Suprapubic skin (tissue), 4 donors: ENCODE data around the gene SMARCA2. TPM values are rescaled to one million over a fixed set of nuclear protein-coding genes. Genes with fewer than 3 reads are reported as not detected.

Experiments
- DNase-seq, 2 donors: peaks; one replicate each; pipeline ENCODE4 v3.0.0-alpha.2; 2019; ENCODE audit warnings: low spot score in 2 of 2
- H3K27ac ChIP-seq: fragments of 200-600 bp; sonication (generic); one replicate; pipeline ENCODE4 v1.5.1; 2019
- H3K27me3 ChIP-seq: fragments of 200-600 bp; sonication (generic); one replicate; pipeline ENCODE4 v1.5.1; 2019
- H3K36me3 ChIP-seq: fragments of 200-600 bp; sonication (generic); one replicate; pipeline ENCODE4 v1.5.1; 2019
- H3K4me1 ChIP-seq: fragments of 200-600 bp; sonication (generic); one replicate; pipeline ENCODE4 v1.5.1; 2019
- H3K4me3 ChIP-seq: fragments of 200-600 bp; sonication (generic); one replicate; pipeline ENCODE4 v1.5.1; 2019; ENCODE audit warnings: mild to moderate bottlenecking
- H3K9me3 ChIP-seq: fragments of 200-600 bp; sonication (generic); one replicate; pipeline ENCODE4 v1.5.1; 2019
- CTCF ChIP-seq, 2 donors: fragments of 200-600 bp in 1 of 2; fragments of 450-650 bp in 1 of 2; sonication (generic) in 1 of 2; IDR thresholded peaks; one replicate each; pipeline ENCODE4 v1.5.1; 2016 to 2019; ENCODE audit warnings: antibody characterized with exemption in 2 of 2, mild to moderate bottlenecking in 1 of 2, moderate library complexity in 1 of 2
- EP300 ChIP-seq: sonication (generic); formaldehyde crosslinking; IDR thresholded peaks from one replicate; pipeline ENCODE4 v1.6.1; 2017; ENCODE audit warnings: antibody characterized with exemption
- POLR2A ChIP-seq, 2 donors: fragments of 450-650 bp; IDR thresholded peaks; one replicate each; pipeline ENCODE4 v1.6.1; 2017; ENCODE audit warnings: antibody characterized with exemption in 2 of 2, mild to moderate bottlenecking in 2 of 2, moderate library complexity in 2 of 2
- POLR2AphosphoS5 ChIP-seq, 3 donors: sonication (generic); formaldehyde crosslinking; IDR thresholded peaks; one replicate each; pipeline ENCODE4 v1.6.1; 2017; ENCODE audit warnings: antibody characterized with exemption in 3 of 3
- WGBS: methylation state at CpG from one replicate; pipeline ENCODE4 v1.1.5; 2018; 5-methylcytosine and 5-hydroxymethylcytosine counted together
- total RNA-seq, 4 donors: library from RNA; depleted of rRNA; stranded (reverse); fragments of >200 nt; gene quantifications; one replicate each; pipeline ENCODE4 v1.1.0, GENCODE V29; 2016

Gene SMARCA2
- 100 to 1,000 TPM in 3 of 4 donors, 10 to 100 TPM in 1; 88.9 to 236 (median 140) TPM for total RNA-seq

GRCh38 chr9:2014696-2015580, at the start of gene SMARCA2:
SMARCA2 (plus strand) TSS chr9:2015347; CDS start chr9:2029023, 13,676 bp downstream.
- Histone ChIP-seq H3K27ac (peak within 1 kb of the TSS; percentile 99), H3K36me3 (no peaks in the 10 kb centered on the region), H3K9me3 (no peaks in the 10 kb centered on the region), H3K4me1 (peaks cover 29% of the 10 kb centered on the region), H3K4me3 (peak within 1 kb of the TSS; percentile 88), H3K27me3 (no peaks in the 10 kb centered on the region)
- peak; percentile 97 to 98 for DNase-seq
- no peak for TF ChIP-seq CTCF (IDR thresholded peaks at IDR 0.05)
- no peak for TF ChIP-seq EP300
- TF ChIP-seq POLR2AphosphoS5 (IDR thresholded peaks at IDR 0.05), result peak in 2 of 3 donors; percentile 65 to 69
- TF ChIP-seq POLR2A (IDR thresholded peaks at IDR 0.05), result peak; percentile 71 to 76
- under 1% methylated on average over 68 of the region's 71 CpGs for WGBS

GRCh38 chr9:1966725-1967366, 48.3 kb upstream of the SMARCA2 start:
- no peaks in the 10 kb centered on the region for H3K4me1 ChIP-seq
- no peaks in the 10 kb centered on the region for H3K9me3 ChIP-seq
- H3K27me3 ChIP-seq, result no peaks in the 10 kb centered on the region
- 93% methylated on average over 9 of the region's 9 CpGs for WGBS
- H3K4me3 ChIP-seq, result no peak overlapping the region
- no peaks in the 10 kb centered on the region for H3K36me3 ChIP-seq
- no peak for TF ChIP-seq EP300
- TF ChIP-seq CTCF (IDR thresholded peaks at IDR 0.05), result no peak
- no peak for TF ChIP-seq POLR2AphosphoS5 (IDR thresholded peaks at IDR 0.05)
- no peak for TF ChIP-seq POLR2A (IDR thresholded peaks at IDR 0.05)
- no peak for DNase-seq
- no peak overlapping the region for H3K27ac ChIP-seq

GRCh38 chr9:1969160-1969559, 46.0 kb upstream of the SMARCA2 start:
- Histone ChIP-seq H3K36me3 (no peaks in the 10 kb centered on the region), H3K4me3 (no peak overlapping the region), H3K9me3 (no peaks in the 10 kb centered on the region), H3K27ac (no peak overlapping the region), H3K4me1 (no peaks in the 10 kb centered on the region), H3K27me3 (no peaks in the 10 kb centered on the region)
- TF ChIP-seq CTCF (IDR thresholded peaks at IDR 0.05) (no peak), EP300 (no peak), POLR2A (IDR thresholded peaks at IDR 0.05) (no peak), POLR2AphosphoS5 (IDR thresholded peaks at IDR 0.05) (no peak)
- no peak for DNase-seq
- WGBS, result 60% methylated on average over 1 of the region's 1 CpG

- Histone ChIP-seq H3K9me3 (no peaks in the 10 kb centered on the region), H3K27ac (no peak overlapping the region), H3K4me3 (no peak overlapping the region), H3K4me1 (no peaks in the 10 kb centered on the region), H3K27me3 (no peaks in the 10 kb centered on the region), H3K36me3 (no peaks in the 10 kb centered on the region)
- no peak for TF ChIP-seq POLR2AphosphoS5 (IDR thresholded peaks at IDR 0.05)
- TF ChIP-seq POLR2A (IDR thresholded peaks at IDR 0.05), result no peak
- TF ChIP-seq CTCF (IDR thresholded peaks at IDR 0.05), result no peak
- no peak for TF ChIP-seq EP300
- no peak for DNase-seq
- 89% methylated on average over 1 of the region's 1 CpG for WGBS
These were observed 45.2 kb upstream of the SMARCA2 start for GRCh38 chr9:1969898-1970297.

- no peaks in the 10 kb centered on the region for H3K9me3 ChIP-seq
- no peak overlapping the region for H3K27ac ChIP-seq
- H3K27me3 ChIP-seq, result no peaks in the 10 kb centered on the region
- H3K36me3 ChIP-seq, result no peaks in the 10 kb centered on the region
- DNase-seq, result no peak
- no peak overlapping the region for H3K4me3 ChIP-seq
- TF ChIP-seq CTCF (IDR thresholded peaks at IDR 0.05), result no peak
- no peak for TF ChIP-seq POLR2A (IDR thresholded peaks at IDR 0.05)
- TF ChIP-seq EP300, result no peak
- no peak for TF ChIP-seq POLR2AphosphoS5 (IDR thresholded peaks at IDR 0.05)
- H3K4me1 ChIP-seq, result peaks cover 1% of the 10 kb centered on the region
These were observed 42.5 kb upstream of the SMARCA2 start for GRCh38 chr9:1972672-1973071.
